ENCODE data around the gene DNAH7.
"Not testable (repeated sequence)": the region's sequence is repeated elsewhere in the genome, so short reads cannot be mapped to it uniquely, and the experiment has no call there.

DNAH7 gene

DNA sequence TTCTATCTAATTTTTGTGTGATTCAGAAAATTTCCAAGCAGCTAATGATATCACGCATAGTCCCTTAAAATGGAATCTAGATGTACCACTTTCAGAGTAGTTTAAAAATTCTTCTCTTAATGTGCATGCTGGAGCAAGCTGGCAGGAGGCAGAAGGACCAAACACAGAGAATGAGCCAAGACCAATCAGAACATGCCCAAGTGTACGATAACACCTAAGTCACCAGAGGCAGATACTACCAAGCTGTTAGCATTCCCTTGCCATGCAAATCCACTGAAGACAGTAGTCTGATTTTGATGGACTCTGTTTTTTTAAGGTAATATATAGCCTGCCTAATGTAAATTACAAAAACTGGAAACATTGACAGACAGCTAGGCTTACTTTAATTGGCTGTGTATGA, 109.3 kb downstream of the DNAH7 start:
- DNase-seq: no peak

GRCh38 chr2:195956725-195957124, 111.9 kb downstream of the DNAH7 start:
- DNase-seq: no peak

DNA sequence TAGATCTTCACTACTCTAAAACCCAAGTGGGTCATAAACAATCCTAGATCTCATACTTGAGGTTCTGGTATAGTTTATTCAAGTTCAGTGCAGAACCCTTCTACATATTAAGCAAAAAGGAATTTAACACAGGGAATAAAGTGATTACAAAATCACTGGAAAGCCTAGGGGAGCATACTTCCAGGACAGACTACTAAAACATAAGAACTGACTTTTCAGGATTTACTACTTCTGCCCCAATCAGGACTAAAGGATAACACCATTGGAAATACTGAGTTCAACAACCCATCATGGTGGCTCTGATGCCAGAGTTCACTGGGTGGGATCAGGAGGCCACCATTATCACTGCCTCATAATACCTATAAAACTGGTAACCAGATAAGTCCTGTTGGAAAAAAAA, 123.6 kb downstream of the DNAH7 start:
- no peak for DNase-seq

DNA sequence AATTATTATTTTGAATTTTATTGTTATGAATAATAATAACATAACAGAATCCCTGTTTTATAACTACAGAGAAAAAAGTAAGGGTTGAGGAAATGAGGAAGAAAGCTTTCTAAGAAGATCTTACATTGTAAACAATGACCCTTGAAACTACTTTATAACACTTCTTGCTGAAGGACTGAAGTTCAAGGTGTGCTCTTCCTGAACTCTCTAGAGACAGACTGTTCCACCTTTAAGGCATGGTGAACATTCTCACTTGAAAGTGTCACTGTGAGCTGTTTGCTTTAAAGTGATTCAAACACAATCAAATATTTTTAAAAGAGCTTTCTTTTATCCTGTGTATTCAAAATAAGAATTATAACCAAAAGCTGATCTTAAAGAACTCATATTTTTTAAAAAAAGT, 131.5 kb downstream of the DNAH7 start:
- no peak for DNase-seq

GRCh38 chr2:195934484-195934883, 134.2 kb downstream of the DNAH7 start:
- no peak for DNase-seq

GRCh38 chr2:195929531-195929930, 139.1 kb downstream of the DNAH7 start:
- no peak for DNase-seq

GRCh38 chr2:195925120-195925519, 143.5 kb downstream of the DNAH7 start:
- no peak for DNase-seq

DNA sequence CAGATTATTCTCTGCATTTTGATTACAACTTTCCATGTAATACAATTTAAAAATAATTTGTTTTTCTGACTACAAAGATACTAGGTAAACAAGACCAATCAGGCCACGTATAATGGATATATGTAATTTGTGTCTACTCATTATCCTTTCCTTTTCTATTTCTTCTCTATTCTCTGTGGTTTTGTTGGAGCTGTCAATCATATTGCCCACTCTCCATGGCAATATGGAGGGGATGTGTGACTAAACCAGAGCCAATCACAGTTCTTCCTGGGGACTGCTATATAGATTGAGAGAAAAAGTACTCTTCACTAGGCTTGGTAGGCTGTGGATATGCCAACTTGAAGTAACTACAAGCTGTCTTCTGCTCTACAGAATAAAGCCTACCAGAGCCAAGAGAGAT, 144.7 kb downstream of the DNAH7 start:
- no peak for DNase-seq

DNA sequence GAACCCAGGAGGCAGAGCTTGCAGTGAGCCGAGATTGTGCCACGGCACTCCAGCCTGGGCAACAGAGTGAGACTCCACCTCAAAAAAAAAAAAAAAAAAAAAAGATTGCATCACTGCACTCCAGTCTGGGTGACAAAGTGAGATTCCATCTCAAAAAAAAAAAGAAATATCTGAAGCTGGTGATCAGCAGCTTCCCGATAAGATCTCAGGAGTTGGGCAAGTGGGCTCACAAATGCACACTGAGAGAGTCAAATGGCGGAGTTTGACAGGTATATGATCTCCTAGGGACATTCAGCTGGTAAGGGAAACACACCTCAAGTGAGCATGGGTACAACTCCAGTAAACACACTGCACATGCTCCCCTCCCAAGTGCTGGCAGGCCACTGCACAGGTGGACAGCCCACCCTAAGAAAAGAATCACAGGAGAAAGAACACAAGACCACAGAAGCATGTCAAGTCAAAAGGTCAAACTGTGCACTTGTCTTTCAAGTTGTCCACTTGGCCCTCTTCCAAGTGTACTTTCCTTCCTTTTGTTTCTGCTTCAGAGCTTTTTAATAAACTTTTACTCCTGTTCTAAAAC, 151.5 kb downstream of the DNAH7 start:
- DNase-seq: not testable (repeated sequence)

GRCh38 chr2:195912079-195912478, 156.6 kb downstream of the DNAH7 start:
- DNase-seq: no peak

GRCh38 chr2:195910570-195910969, 158.1 kb downstream of the DNAH7 start:
- DNase-seq: no peak

DNA sequence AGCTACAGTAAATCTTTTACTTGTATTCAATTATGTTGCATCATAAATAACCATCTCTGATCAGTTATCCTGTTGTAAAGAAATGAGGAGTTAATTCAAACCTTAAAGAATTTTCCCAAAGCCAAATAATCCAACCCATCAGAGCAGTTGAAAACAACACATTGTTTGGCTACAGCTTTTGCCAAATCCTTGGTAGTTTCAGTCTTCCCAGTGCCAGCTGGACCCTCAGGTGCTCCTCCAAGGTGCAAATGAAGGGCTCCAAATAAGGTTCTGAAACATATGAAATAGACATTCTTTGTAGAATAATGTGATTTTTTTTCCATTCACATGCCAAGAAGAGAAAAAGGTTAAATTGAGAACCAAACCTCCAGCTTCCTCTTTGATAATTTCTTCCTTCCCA, 158.7 kb downstream of the DNAH7 start:
- no peak for DNase-seq

DNA sequence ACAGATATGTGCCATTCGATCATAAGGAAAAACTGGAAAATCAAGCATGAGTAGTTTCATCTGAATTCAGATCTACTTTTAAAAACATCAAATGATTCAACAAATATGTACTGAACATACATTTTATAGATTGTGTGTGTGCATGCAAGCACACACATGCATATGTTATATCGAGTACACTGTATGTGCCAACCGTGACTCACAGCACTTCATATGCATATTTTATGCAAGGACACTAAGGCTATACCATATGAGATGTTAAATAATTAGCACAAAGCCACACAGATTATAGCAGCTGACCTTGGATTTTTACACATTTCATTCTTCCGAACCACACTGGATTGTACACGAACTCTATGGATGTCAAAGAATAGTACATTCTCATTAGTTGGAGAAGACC, 161.2 kb downstream of the DNAH7 start:
- no peak for DNase-seq

DNA sequence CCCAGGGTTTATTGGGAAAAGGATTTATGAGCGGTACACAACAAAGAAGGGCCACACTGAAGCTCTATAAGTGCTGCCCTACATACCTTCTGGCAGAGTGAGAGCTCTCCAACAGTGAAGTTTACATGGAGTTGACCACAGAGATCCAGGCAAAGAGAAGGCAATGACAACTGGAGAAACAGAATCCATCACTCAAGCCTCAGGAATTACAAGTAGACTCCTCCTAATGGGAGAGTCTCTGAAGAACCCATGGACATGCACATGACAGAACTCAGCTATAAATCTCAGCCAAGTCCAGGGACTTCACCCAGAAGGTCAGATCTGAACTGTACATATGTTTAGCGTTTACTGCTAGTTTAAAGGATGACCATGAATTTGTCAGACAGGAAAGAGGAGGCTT, 164.7 kb downstream of the DNAH7 start:
- DNase-seq: no peak

DNA sequence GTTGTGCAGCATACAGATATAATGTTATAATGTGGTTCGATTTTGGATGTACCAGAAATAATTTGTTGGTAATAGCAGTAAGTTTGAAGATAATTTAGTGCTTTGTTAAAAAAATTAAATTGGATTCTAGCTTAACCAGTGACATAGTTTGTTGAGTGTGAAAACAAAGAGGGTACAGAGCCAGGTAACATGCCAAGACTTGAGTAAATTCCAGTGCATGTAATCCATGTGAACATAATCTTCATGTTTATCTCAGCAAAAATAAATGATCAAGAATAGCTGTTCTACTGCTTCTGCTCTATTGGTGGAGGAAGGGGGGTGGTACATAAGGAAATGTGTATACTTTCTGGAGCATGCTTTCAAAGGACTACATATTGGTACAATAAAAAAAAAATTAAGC, 165.8 kb downstream of the DNAH7 start:
- no peak for DNase-seq

DNA sequence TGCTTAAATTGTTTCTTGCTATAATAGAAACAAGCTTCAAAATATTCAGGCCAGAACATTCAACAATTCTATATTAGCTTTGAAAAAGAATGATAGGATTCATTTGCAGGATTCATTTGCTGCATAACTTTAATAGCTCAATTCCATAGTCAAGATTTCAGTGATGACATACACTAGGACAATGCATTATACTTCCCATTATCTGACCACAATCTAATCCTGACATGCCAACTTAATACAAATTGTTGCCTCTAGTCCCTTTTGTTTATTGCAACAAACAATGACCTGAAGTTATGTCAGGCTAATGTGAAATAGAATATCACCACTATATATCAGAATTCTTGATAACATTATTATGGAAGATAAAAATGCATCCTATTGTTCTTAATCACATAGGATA, 169.4 kb downstream of the DNAH7 start:
- no peak for DNase-seq

DNA sequence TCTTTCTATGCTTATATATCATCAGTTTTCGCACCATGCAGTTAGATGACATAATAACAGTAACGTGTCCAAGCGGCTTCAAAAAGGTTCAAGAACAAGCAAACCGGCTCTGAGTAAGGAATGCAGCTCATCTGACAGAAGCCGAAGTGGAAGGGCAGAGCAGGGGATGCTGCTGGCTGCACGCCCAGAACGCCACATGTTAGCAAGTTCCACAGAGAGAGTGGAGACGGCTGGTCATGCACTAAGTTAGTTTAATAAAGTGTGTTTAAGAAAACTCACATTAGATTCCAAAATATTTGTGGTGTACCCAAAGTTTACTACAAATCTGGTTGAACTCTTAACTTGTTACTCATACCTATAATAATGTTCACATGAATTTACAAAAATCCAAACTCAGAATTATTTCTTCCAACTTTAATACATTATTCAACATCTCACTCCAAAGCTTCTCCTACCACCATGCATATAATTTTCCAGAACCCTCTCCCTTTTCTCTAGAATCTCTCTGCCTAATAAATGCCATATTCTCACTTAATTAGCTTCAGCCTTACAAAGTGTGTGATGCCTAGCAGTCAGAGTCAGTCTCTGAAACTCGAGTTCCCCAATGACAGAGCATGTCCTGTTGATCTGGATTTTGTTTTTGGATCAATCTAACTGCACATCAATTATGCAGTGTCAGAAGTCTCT, 170.0 kb downstream of the DNAH7 start:
- DNase-seq: no peak

- no peak for DNase-seq
Observed at GRCh38 chr2:195891081-195891480, 177.6 kb downstream of the DNAH7 start.

DNA sequence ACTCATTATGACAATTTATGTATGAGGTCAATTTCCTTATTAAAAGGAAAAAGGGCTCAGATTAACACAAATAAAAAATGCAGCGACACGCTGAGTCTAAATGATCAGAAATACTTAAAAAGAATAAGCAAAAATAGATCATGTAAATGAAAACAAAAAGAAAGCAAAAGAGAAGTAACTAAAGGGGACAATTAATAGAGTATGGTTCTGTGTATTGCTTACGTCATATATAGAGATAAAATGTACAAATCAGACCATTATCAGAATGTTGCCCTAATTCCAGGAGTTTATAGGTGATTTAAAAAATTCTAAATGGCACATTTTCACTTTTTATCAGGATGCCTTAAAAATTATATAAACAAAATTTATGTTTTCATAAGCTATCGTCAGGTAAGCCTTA, 189.5 kb downstream of the DNAH7 start:
- DNase-seq: no peak

- no peak for DNase-seq
Observed at GRCh38 chr2:195871326-195871725, 197.3 kb downstream of the DNAH7 start.

DNA sequence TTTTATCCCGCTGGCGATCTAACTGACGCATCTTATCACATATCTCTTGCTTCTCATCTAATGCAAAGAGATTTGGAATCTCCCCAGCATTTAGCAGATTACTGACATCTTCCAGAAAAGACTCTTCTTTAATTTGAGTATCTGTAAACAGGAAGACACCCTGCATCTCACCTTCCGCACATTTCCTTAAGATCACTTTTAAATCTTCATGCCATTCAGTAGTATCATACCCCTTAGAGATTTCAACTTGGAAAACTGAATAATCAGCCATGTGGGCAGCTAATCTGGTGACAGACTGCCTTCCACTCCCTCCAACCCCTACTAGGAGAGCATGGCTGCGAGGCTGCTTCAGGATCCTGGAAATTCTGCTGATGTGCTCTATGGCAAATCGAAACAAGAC, 204.3 kb downstream of the DNAH7 start:
- DNase-seq: no peak

DNA sequence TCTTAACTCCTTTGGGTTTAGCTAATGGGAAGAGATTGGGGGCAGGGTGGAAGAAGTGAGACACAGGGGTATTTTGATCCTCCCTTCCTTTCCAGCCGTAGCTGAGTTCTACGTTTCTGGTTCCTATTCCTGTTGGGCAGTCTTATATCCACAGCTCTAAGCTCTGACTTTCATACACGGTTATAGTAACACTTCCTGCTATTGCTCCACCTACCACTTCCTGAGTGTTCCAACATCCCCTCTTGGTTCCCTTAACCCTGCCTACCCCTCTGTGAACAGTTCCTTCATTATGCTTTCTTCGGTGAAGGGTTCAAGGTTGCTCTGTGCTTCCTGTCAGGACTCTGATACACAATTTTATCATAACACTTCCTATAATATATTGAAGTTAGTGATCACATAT, 205.1 kb downstream of the DNAH7 start:
- DNase-seq: no peak

DNA sequence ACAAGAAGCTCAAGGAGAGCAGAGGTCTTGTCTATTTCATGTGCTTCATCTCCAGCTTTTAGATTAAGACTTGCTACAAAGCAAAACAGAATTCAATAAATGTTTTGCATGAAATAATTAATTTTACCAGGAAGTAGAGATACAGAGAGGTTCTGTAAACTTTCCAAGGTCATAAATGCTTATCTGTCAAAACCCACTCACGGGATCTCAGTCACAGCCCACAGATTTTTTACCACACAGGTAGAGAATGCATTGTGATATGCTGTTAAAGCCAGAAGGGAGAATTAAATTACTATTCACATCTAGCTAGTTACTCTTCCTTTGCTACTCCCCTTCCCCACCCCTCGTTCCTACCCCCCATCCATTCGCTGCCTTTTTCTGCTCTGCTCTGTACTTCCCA, 205.5 kb downstream of the DNAH7 start:
- no peak for DNase-seq

GRCh38 chr2:195861821-195862220, 206.8 kb downstream of the DNAH7 start:
- DNase-seq: no peak

GRCh38 chr2:195859513-195859912, 209.1 kb downstream of the DNAH7 start:
- DNase-seq: no peak
